Upper lobe of right lung (tissue), 1 donor: Measurements from ENCODE around the gene ACACB. TPM values are rescaled to one million over a fixed set of nuclear protein-coding genes. Genes with fewer than 3 reads are reported as not detected.

Experiments used
- ATAC-seq: fragments of 200-7000 bp; cut with Tn5 transposase; one replicate; pipeline ENCODE4 v1.9.1; 2020; ENCODE audit warnings: mild to moderate bottlenecking, moderate library complexity
- DNase-seq: peaks from one replicate; pipeline ENCODE4 v3.0.0-alpha.2; 2020
- H3K27ac ChIP-seq: fragments of 200-600 bp; one replicate; pipeline ENCODE4 v1.8.0; 2022
- H3K27me3 ChIP-seq: fragments of 200-600 bp; one replicate; pipeline ENCODE4 v1.8.0; 2022; ENCODE audit warnings: mild to moderate bottlenecking
- H3K36me3 ChIP-seq: fragments of 200-600 bp; one replicate; pipeline ENCODE4 v1.8.0; 2022
- H3K4me1 ChIP-seq: fragments of 200-600 bp; one replicate; pipeline ENCODE4 v1.8.0; 2022
- H3K4me3 ChIP-seq: fragments of 200-600 bp; one replicate; pipeline ENCODE4 v1.8.0; 2022; ENCODE audit warnings: mild to moderate bottlenecking
- H3K9me3 ChIP-seq: fragments of 200-600 bp; one replicate; pipeline ENCODE4 v1.8.0; 2022
- intact Hi-C: fragments of 100-400 bp; cut with DNase I; formaldehyde crosslinking; loops from one replicate; pipeline ENCODE4 v1.11.0; 2022
- total RNA-seq: library from RNA; stranded (reverse); fragmentation: NEBNext Ultra II Directional; extraction: Animal tissue kit (Norgen Biotek cat#: 25700); gene quantifications from one replicate; pipeline ENCODE4 v1.2.1, GENCODE V29; 2021
- TF ChIP-seq, protein P1 (sequence below): fragments of 200-600 bp; IDR thresholded peaks from one replicate; pipeline ENCODE4 v1.8.0; 2022; ENCODE audit warnings: antibody characterized with exemption
- donor health status: DM: no; HTN: yes; CAD: no; lungs with severe emphysema.

The ACACB gene
- total RNA-seq, 1 donor from 2014 or later = 35.2 TPM

DNA sequence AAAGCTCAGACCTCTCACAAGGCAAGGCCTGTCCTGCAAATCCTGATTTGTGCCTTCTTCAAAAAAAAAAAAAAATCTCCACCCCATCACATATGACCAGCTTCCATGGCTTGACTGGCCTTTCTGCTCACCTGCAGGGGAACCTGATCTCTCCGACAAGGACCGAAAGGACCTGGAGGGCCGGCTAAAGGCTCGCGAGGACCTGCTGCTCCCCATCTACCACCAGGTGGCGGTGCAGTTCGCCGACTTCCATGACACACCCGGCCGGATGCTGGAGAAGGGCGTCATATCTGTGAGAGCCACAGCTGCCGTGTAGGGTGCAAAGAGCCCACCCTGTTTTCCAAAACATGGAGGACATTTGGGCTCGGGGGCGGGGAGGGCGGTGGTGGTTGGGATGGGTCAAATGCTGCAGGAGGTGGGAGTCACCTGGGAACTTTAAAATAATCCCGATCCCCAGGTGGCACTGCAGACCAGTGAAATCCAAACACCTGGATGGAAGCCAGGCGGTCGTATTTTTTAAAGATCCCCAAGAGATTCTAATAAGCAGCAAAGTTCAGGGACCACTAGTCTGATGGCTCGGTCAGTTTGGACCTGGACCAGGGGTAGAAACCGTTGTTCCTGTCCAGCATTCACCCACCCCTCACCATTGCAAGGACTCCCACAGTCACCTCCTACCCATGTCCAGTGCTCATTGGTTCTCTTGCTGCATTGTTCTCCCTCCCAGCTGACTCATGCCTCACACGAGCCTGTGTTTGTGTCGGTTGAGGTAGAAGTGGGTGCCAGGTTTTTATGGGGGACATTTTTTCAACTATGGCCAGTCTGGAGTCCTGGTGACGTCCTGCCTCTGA lies 147.9 kb downstream of the ACACB start:
- no peaks in the 10 kb centered on the region for H3K9me3 ChIP-seq
- TF ChIP-seq, protein P1, sequence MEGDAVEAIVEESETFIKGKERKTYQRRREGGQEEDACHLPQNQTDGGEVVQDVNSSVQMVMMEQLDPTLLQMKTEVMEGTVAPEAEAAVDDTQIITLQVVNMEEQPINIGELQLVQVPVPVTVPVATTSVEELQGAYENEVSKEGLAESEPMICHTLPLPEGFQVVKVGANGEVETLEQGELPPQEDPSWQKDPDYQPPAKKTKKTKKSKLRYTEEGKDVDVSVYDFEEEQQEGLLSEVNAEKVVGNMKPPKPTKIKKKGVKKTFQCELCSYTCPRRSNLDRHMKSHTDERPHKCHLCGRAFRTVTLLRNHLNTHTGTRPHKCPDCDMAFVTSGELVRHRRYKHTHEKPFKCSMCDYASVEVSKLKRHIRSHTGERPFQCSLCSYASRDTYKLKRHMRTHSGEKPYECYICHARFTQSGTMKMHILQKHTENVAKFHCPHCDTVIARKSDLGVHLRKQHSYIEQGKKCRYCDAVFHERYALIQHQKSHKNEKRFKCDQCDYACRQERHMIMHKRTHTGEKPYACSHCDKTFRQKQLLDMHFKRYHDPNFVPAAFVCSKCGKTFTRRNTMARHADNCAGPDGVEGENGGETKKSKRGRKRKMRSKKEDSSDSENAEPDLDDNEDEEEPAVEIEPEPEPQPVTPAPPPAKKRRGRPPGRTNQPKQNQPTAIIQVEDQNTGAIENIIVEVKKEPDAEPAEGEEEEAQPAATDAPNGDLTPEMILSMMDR = peak; percentile 64
- H3K4me1 ChIP-seq = no peaks in the 10 kb centered on the region
- no peaks in the 10 kb centered on the region for H3K27me3 ChIP-seq
- intact Hi-C loops = loop anchor here (10.0 kb wide), 1 partner anchor 130 kb away; no protein-coding TSS in a partner anchor
- DNase-seq = peak; percentile 80
- H3K4me3 ChIP-seq = no peak overlapping the region
- no peak overlapping the region for H3K27ac ChIP-seq
- peak; percentile 83 for ATAC-seq
- H3K36me3 ChIP-seq = peaks cover 59% of the 10 kb centered on the region

DNA sequence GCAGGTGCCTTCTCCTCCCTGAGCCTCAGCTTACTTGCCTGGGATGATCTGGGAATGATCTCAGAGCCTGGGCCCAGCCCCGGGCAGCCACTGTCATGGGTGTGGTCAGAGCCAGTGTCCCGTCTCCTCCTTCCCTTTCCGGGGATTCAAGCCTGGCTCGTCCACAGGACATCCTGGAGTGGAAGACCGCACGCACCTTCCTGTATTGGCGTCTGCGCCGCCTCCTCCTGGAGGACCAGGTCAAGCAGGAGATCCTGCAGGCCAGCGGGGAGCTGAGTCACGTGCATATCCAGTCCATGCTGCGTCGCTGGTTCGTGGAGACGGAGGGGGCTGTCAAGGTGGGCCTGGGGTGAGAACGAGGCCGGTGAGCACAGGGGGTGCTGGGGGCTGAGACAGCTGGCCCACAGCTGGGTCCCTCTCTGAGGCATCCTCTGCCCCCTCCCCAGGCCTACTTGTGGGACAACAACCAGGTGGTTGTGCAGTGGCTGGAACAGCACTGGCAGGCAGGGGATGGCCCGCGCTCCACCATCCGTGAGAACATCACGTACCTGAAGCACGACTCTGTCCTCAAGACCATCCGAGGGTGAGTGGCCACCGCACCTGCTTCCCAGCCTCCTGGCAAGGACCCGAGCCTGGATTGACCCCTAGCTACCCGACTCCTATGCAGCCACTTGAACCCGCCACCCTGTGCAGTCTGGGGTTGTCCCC lies 148.7 kb downstream of the ACACB start:
- ATAC-seq = no peak
- no peaks in the 10 kb centered on the region for H3K9me3 ChIP-seq
- intact Hi-C loops = loop anchor here (10.0 kb wide), 1 partner anchor 130 kb away; no protein-coding TSS in a partner anchor
- peaks cover 53% of the 10 kb centered on the region for H3K36me3 ChIP-seq
- no peaks in the 10 kb centered on the region for H3K27me3 ChIP-seq
- H3K4me3 ChIP-seq = no peak overlapping the region
- no peak for DNase-seq
- H3K27ac ChIP-seq = no peak overlapping the region
- TF ChIP-seq, protein P1 = no peak
- no peaks in the 10 kb centered on the region for H3K4me1 ChIP-seq

DNA sequence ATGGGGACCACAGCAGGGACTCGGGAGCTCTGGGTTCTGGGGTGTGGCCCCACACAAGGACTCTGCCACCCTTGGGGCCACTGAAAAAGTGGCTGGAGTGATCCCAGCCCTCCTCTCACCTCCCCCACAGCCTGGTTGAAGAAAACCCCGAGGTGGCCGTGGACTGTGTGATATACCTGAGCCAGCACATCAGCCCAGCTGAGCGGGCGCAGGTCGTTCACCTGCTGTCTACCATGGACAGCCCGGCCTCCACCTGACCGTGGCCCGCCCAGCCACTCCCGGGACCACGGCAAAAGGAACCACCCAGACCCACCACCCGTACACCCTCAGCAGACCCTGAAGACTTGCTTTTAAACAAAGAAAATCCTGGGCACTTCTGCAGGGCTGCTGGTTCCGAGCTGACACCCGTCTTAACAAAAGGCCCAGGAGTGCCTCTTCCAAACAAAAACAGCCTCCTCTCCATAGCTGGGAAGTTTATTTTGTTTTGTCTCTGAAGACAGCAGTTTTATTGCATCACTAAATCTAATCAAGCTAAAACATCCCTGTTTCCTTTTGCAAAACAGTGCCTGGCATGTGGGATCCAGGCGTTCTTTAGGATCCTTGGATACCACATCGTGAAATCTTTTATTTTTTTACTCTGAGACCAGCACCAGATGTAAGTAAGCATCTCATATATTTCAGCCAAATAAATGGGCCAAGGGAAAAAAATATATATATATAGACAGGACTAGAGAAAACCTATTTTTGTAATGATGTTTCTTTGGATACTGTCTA lies 149.9 kb downstream of the ACACB start:
- intact Hi-C loops = loop anchor here (10.0 kb wide), 1 partner anchor 129 kb away; no protein-coding TSS in a partner anchor
- peaks cover 42% of the 10 kb centered on the region for H3K36me3 ChIP-seq

DNA sequence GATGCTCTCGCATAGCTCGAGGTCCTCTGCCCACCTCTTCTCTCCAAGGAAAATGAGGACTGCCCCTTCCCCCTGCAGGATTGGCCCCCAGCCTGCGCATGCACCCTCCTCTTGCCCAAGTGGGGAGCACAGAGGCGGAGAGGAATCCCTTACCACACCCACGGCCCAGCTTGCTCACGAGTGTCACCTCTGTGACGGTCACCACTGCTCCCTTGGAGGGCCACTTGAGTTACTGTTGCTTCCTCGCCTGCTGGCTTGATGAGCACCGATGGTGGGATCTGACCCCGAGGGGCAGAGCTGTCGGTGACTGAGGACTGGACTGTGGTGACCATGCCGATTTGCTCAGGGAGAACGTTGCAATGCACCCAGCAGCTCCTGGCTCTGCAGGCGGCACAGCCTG lies 151.0 kb downstream of the ACACB start:
- TF ChIP-seq, protein P1 = no peak
- no peak overlapping the region for H3K4me3 ChIP-seq
- H3K9me3 ChIP-seq = no peaks in the 10 kb centered on the region
- no peaks in the 10 kb centered on the region for H3K4me1 ChIP-seq
- DNase-seq (no peak), ATAC-seq (no peak)
- peaks cover 37% of the 10 kb centered on the region for H3K36me3 ChIP-seq
- no peak overlapping the region for H3K27ac ChIP-seq
- no peaks in the 10 kb centered on the region for H3K27me3 ChIP-seq
- intact Hi-C loops = loop anchor here (10.0 kb wide), 1 partner anchor 127 kb away; no protein-coding TSS in a partner anchor

More for the DNA sequence above, 149.9 kb downstream of the ACACB start:
- no peak overlapping the region for H3K4me3 ChIP-seq
- no peak for DNase-seq
- H3K27ac ChIP-seq = no peak overlapping the region
- no peaks in the 10 kb centered on the region for H3K27me3 ChIP-seq
- TF ChIP-seq, protein P1 = no peak
- no peak for ATAC-seq
- no peaks in the 10 kb centered on the region for H3K9me3 ChIP-seq
- no peaks in the 10 kb centered on the region for H3K4me1 ChIP-seq

DNA sequence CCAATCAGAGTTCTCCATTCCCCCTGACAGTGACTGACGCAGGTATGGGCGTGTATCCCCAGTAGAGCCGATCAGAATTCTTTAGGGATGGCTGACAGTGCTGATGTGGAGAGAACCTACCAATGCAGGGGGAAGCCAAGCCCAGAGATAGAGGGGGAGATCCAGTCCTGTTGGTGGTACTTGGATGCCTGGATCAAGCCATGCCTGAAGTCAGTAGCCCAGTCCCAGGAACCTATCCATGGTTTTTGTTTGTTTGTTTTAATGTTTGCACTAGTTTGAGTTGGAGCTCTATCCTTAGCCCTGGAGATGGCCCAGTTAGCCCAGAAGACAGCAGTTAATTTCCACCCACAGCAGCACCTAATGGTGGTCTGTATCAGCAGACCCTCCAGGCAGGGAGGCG lies 152.5 kb downstream of the ACACB start:
- Histone ChIP-seq H3K9me3 (no peaks in the 10 kb centered on the region), H3K4me3 (no peak overlapping the region), H3K27me3 (no peaks in the 10 kb centered on the region), H3K27ac (no peak overlapping the region), H3K4me1 (no peaks in the 10 kb centered on the region), H3K36me3 (peaks cover 34% of the 10 kb centered on the region)
- TF ChIP-seq, protein P1 = no peak
- intact Hi-C loops = loop anchor here (10.0 kb wide), 1 partner anchor 126 kb away; no protein-coding TSS in a partner anchor
- ATAC-seq = no peak
- no peak for DNase-seq
